GM21367 (cell line): ENCODE data around the gene NHLH1.

Source experiments
- ATAC-seq: cut with Tn5 transposase; IDR thresholded peaks from one replicate; pipeline ENCODE4 v1.9.1; 2021; ENCODE audit not compliant: unreplicated experiment

NHLH1 gene

GRCh38 chr1:160358073-160358472 is 8.8 kb upstream of the NHLH1 start:
- ATAC-seq: no peak

DNA sequence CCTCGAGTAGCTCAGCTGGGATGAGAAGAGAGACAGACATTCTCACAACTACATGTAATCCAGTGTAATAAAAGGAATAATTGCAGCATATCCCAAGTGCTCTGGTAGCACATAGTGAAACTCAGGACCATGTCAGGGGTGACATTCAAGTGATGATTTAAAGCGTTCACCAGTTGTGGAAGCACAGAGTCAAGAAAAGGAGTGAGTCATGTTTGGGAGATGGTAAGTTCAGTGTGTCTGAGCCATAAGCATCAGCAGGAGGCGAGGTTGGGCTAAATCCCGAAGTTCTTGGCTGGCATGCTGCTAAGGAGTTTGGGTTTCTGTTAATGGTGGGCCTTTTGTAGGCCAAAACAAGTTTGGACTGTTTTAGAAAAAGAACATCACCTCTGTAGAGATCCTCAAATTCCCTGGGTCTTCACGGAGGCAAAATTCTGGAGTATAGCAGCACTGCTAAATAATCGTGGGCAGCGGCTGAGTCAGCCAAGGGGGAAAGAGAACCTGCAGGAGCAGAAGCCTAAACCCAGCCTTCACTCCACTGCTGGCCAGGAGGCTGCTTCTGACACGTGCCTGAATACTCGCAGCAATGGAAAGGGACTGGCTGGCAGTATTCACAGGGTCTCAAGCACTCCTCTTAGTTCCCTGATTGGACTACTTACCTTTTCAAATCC is 7.2 kb upstream of the NHLH1 start:
- ATAC-seq: no peak

GRCh38 chr1:160360227-160360695 is 6.6 kb upstream of the NHLH1 start:
- no peak for ATAC-seq

DNA sequence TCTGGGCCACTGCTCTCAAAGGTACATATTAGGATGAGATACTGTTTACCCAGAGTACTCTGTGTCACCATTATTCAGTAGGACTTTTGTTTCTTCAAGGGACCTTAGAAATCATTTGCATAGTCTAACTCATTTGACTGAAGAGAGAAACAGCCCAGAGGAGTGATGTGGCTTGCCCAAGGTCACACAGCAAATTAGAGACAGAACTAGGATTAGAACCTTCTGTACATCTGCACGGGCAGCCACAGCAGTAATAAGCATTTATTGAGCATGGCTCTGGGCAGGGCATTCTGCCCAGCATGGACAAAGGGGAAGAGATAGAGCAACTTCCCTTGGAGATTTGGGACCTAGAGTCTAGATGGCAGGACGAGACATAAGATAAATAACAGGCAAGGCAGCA is 5.7 kb upstream of the NHLH1 start:
- ATAC-seq: no peak

DNA sequence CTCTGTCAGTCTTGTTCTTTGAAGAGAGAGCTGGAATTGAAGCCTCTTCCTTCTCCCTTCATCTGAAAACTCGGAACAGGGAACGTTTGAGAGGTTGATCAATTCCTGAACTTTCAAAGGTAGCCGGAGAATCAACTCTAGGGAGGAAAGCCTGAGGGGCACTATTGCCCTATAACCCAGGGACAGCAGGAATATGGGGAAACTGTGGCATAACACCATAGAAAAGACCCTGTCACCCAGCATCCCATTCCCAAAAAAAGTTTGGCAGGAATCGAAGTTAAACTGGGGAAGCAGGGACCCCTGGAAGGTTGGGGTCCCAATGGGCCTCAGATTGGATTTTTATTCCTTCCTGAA is 5.1 kb upstream of the NHLH1 start:
- no peak for ATAC-seq

- ATAC-seq: no peak
Observed at GRCh38 chr1:160362168-160362957, 4.5 kb upstream of the NHLH1 start.

DNA sequence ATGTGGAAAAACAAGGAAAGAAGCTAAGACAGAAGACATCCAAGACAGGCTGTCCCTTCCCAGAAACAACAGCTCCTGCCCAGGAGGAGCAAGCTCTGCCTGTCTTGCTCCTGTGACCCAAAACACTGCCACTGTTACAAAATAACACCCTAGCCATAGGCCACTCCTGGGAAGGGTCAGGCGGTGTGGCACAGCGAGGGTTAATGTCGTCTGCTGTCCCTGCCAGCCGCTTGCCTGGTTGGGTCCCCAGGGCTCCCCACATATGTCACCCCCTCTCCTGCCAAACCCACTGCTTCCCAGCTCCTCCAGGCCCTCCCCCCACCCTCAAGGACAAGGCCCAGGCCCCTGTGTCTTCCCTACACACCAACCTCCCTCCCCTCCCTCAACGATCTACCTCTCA is 3.9 kb upstream of the NHLH1 start:
- no peak for ATAC-seq

DNA sequence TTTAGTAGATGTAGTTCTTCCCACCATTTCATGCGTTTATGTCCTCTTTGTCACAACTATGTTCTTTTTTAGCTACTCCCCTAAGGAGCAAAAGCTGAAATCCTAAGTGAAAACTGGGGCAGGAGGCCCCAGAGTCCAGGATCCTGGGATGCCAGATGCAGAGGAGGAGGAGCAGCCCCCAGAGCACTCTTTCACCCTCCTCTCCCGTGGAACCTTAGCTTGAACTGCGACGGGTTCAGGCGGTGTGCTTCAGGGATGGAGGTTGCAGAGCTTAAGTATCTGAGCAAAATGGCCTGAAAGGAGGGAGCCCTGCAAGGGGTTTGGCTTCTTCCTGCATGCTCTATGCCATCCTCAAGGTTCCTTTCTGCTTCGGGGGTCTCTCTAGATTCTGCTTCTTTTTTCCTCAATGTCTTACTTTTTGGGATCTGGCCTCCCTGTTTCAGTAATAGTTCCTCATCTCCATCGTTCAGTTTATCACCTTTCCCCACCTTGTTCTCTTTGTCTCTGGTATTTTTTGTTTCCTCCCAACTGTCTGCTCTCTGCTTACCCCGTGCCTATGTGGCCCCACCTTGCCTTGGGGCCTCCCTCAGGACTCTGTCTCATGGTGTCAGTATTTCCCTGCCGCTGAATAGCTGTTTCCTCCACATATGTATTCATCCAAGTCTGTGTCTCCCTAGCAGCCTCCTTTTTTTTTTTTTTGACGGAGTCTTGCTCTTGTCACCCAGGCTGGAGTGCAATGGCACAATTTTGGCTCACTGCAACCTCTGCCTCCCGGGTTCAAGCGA is 2.7 kb upstream of the NHLH1 start:
- no peak for ATAC-seq

- ATAC-seq: no peak
Observed at GRCh38 chr1:160365325-160365724, 1.5 kb upstream of the NHLH1 start.

DNA sequence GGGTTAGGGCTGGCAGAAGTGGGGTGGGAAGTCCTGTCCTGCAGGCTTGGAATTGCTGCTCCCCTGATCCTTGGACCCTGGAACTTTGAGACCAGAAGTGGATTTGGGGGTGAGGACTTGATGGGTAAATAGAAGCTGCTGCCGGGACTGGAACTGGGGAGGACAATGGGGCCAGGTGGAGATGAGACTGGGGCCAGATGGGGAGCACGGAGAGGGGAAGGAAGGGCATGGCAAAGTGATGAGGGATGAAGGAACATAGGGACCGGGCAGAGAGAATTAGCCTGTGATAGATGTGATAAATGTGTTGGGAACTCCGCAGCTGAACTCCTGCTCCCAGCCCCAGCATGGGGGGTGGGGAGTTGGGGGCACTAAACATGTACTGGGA is 637 bp downstream of the NHLH1 start:
- ATAC-seq: no peak

- ATAC-seq: no peak
Observed at GRCh38 chr1:160367934-160368923, 1.4 kb downstream of the NHLH1 start.

- ATAC-seq: no peak
Observed at GRCh38 chr1:160369087-160369486, 2.2 kb downstream of the NHLH1 start.

DNA sequence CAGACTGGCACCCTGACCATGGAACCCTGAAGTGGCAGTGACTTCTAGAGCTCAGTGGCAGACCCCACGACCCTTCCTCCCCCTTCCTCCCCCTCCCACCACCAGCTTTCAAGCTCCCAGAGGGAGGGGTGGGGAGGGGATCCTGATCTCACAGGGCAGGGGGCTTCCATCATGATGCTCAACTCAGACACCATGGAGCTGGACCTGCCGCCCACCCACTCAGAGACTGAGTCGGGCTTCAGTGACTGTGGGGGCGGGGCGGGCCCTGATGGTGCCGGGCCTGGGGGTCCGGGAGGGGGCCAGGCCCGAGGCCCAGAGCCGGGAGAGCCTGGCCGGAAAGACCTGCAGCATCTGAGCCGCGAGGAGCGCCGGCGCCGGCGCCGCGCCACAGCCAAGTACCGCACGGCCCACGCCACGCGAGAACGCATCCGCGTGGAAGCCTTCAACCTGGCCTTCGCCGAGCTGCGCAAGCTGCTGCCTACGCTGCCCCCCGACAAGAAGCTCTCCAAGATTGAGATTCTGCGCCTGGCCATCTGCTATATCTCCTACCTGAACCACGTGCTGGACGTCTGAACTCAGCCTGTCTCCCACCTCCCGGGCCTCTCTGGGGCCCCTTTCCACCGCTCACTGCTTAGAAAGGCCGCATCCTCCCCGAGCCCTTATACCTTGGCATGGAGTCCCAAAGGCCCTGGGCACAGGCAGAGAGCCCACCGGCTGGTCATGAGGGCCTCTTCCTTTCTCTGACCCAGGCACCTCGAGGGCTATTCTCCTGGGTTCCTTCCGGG is 3.9 kb downstream of the NHLH1 start:
- ATAC-seq: no peak

- ATAC-seq: no peak
Observed at GRCh38 chr1:160371346-160371631, 4.4 kb downstream of the NHLH1 start.

GRCh38 chr1:160371756-160372155 is 4.9 kb downstream of the NHLH1 start:
- no peak for ATAC-seq

DNA sequence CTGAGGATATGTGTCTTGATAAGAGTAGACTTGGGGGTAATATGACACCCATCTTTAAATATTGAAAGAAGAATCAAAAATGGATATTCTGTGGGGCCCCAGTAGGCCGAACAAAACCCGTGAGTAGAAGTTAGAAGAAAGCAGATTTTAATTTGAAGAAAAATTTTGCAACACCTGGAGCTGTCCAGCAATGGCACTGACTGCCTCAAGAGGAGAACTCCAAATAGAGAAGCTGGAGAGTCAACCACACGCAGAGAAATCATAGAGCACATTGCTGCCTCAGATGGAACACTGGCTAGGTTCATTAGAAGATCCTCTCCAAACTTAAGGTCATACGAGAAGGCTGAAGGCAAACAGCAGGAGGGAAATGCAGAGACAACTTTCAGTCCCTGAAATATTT is 6.8 kb downstream of the NHLH1 start:
- no peak for ATAC-seq

- no peak for ATAC-seq
Observed at GRCh38 chr1:160374306-160375110, 7.6 kb downstream of the NHLH1 start.

DNA sequence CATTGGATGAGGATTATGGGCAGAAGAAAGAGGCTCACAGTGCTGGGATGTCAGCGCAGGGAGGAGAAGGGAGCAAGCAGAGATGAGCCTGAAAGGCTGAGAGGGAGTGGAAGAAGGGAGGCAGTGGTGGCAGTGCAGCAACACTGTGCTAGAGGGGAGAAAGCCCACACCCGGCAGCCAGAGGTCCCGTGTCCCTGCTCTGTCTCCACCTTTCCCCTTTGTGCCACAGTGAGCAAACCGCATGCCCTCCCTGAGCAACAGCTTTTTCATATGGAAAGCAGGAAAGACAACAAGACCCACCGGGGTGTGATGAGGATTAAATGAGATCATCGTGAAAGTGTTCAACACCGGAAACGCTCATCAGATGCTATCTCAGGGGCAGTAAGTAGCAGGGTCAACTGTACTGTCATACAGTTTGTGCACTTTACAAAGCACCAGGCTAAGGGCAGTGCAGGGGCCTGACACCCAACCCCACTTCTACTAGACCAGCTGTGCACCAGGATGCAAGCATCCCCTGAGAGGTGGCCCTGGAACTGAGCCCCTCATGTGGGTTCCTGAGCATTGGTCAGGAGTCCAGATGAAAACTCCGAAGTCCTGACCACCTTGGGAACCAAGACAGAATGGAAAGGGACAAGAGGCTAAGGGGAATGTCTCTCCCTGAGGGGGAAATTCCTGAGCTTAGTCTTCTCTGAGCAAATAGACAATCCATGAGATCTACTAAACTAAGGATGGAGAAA is 9.1 kb downstream of the NHLH1 start:
- no peak for ATAC-seq
